Stimulated activated CD8-positive, alpha-beta memory T cell treated with anti-CD3 and anti-CD28 coated beads, Interleukin-7, amount 100 ng/mL, for 24 hours (primary cell): ENCODE data around the gene PRR23C.

Experiments used
- DNase-seq: peaks from one replicate; pipeline ENCODE4 v3.0.0-alpha.2; 2020; ENCODE audit warnings: low read depth

The PRR23C gene

GRCh38 chr3:138995706-138996105 lies 49.0 kb downstream of the PRR23C start:
- no peak for DNase-seq
